MM.1S (cell line): Measurements from ENCODE around the gene NCOR2.

Source experiments
- CTCF ChIP-seq: fragments of 300-600 bp; sonication (generic); IDR thresholded peaks from 2 replicates; pipeline ENCODE4 v1.5.1; 2016; ENCODE audit warnings: antibody characterized with exemption, low read length, mixed read lengths
- EZH2 ChIP-seq: fragments of 300-600 bp; sonication (generic); optimal IDR thresholded peaks from 2 replicates; pipeline ENCODE3; 2017; ENCODE audit warnings: low read depth, mild to moderate bottlenecking, antibody characterized with exemption, low read length, mixed read lengths

- TF ChIP-seq CTCF, result no peak
- no peak for TF ChIP-seq EZH2
These were observed 12.6 kb upstream of the NCOR2 start for GRCh38 chr12:124579921-124580517.
